Effector memory CD4-positive, alpha-beta T cell (primary cell): Measurements from ENCODE around the gene TMEM131L.

Experiments
- DNase-seq, 3 donors: peaks; one replicate each; pipeline ENCODE4 v3.0.0-alpha.2; 2020
- H3K27ac ChIP-seq: 2 replicates; pipeline ENCODE4 v1.7.0; 2013; ENCODE audit warnings: mild to moderate bottlenecking, low read length, moderate library complexity; ENCODE audit not compliant: insufficient read depth, poor library complexity, severe bottlenecking
- H3K27me3 ChIP-seq: replicated peaks from 2 replicates; pipeline ENCODE4 v1.7.0; 2013; ENCODE audit warnings: mild to moderate bottlenecking, low read length; ENCODE audit not compliant: insufficient read depth, control insufficient read depth, poor library complexity, severe bottlenecking
- H3K36me3 ChIP-seq: 2 replicates; pipeline ENCODE4 v1.7.0; 2013; ENCODE audit warnings: mild to moderate bottlenecking, low read length, moderate library complexity; ENCODE audit not compliant: control insufficient read depth, insufficient read depth
- H3K4me1 ChIP-seq: 2 replicates; pipeline ENCODE4 v1.7.0; 2013; ENCODE audit warnings: low read length, mild to moderate bottlenecking; ENCODE audit not compliant: control insufficient read depth, insufficient read depth, poor library complexity, severe bottlenecking
- H3K4me3 ChIP-seq: 2 replicates; pipeline ENCODE4 v1.7.0; 2013; ENCODE audit warnings: low read length, low read depth, mild to moderate bottlenecking; ENCODE audit not compliant: insufficient read depth, poor library complexity, severe bottlenecking
- H3K9me3 ChIP-seq: 2 replicates; pipeline ENCODE4 v1.7.0; 2013; ENCODE audit warnings: mild to moderate bottlenecking, low read length, moderate library complexity; ENCODE audit not compliant: control insufficient read depth

TMEM131L gene

GRCh38 chr4:153528705-153529485, 62.7 kb downstream of the TMEM131L start:
- H3K4me1 ChIP-seq = peaks cover 67% of the 10 kb centered on the region

DNA sequence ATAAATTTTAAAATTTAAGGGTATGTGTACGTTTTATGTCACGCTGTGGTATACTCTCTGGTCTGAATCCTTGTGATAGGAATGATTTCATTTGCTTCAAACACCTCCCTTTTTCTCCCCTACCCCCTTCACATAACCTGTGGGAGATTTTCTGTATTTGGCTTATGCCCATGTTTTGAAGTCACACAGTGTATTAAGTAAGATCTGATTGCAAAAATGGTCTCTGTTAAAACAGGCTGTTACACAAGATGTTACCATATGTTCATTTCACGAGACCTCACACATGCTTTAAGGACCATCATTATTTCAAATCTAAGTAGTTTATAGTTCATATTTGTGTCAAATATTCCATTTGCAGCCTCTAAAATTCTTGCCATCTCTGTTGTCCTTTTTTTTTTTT, 63.5 kb downstream of the TMEM131L start:
- H3K4me3 ChIP-seq = peak overlapping the region; percentile 16
- H3K27me3 ChIP-seq = no peaks in the 10 kb centered on the region
- peak overlapping the region; percentile 55 for H3K27ac ChIP-seq
- H3K36me3 ChIP-seq = no peaks in the 10 kb centered on the region
- peaks cover 60% of the 10 kb centered on the region for H3K4me1 ChIP-seq
- H3K9me3 ChIP-seq = no peaks in the 10 kb centered on the region
- no peak for DNase-seq

More at GRCh38 chr4:153528705-153529485, 62.7 kb downstream of the TMEM131L start:
- Histone ChIP-seq H3K36me3 (no peaks in the 10 kb centered on the region), H3K27ac (peak overlapping the region; percentile 54), H3K27me3 (no peaks in the 10 kb centered on the region), H3K4me3 (peak overlapping the region; percentile 16), H3K9me3 (no peaks in the 10 kb centered on the region)
- no peak for DNase-seq

DNA sequence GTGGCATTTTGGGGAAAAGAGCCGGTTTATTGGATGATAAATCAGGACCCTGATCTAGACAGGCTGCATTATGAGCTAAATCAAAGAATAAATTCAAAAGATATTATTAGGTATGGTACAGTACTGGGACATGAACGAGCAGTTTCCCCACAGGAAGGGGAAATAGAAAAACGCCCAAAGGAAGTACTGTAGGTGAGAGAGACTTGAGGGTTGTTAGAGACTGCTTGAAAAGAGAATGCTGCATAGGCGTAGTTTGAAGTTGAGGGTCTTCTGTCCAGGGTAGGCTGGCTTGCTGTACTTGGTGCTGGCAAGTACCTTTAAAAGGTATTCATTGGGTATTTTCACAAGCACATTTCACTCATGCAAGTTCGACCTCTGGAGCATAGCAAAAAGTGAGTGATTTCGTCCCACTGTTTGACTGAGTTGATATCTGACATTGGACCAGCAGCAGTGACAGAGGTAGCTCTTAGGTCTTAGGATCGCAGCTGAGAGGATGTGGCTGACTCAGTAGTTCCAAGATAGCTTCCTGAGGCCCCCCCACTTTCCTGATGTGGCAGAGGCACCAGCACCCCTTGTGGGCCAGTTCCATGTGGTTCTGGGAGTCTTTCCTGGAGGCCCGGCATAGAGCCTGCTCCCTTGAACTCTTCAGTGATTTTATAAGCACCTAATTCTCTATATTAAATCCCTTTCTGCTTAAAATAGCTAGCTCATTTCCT, 64.3 kb downstream of the TMEM131L start:
- DNase-seq = no peak
- H3K4me1 ChIP-seq = peaks cover 61% of the 10 kb centered on the region

DNA sequence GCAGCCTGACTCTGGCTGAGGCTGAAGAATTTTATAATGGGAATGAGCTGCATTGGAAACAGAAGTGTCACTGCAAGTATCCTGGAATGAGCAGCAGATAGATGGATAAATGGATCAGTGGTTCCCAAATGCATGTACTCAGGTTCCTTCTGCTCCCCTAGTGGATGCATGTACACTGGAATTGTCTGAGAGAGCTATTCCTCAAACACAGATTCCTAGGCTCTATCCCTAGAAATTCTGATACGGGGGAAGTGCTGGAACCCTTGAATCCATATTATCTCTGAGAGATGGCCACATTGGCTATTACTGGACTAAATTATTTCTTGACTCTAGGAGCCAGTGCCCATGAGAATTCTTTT, 64.8 kb downstream of the TMEM131L start:
- Histone ChIP-seq H3K4me1 (peaks cover 66% of the 10 kb centered on the region), H3K9me3 (no peaks in the 10 kb centered on the region), H3K27me3 (no peaks in the 10 kb centered on the region), H3K27ac (peak overlapping the region; percentile 55), H3K4me3 (peak overlapping the region; percentile 27), H3K36me3 (no peaks in the 10 kb centered on the region)
- DNase-seq = no peak

More for the DNA sequence above, 64.3 kb downstream of the TMEM131L start:
- no peaks in the 10 kb centered on the region for H3K27me3 ChIP-seq
- H3K9me3 ChIP-seq = no peaks in the 10 kb centered on the region
- peak overlapping the region; percentile 27 for H3K4me3 ChIP-seq
- H3K27ac ChIP-seq = peak overlapping the region; percentile 55
- no peaks in the 10 kb centered on the region for H3K36me3 ChIP-seq

GRCh38 chr4:153531976-153532626, 65.9 kb downstream of the TMEM131L start:
- DNase-seq = no peak
- Histone ChIP-seq H3K36me3 (no peaks in the 10 kb centered on the region), H3K4me3 (no peak overlapping the region), H3K4me1 (peaks cover 68% of the 10 kb centered on the region), H3K9me3 (no peaks in the 10 kb centered on the region), H3K27ac (peak overlapping the region; percentile 55), H3K27me3 (no peaks in the 10 kb centered on the region)

- peaks cover 64% of the 10 kb centered on the region for H3K4me1 ChIP-seq
- no peaks in the 10 kb centered on the region for H3K36me3 ChIP-seq
- H3K27me3 ChIP-seq = no peaks in the 10 kb centered on the region
- no peak overlapping the region for H3K4me3 ChIP-seq
- no peaks in the 10 kb centered on the region for H3K9me3 ChIP-seq
- no peak overlapping the region for H3K27ac ChIP-seq
- DNase-seq = no peak
Observed at GRCh38 chr4:153532636-153533035, 66.5 kb downstream of the TMEM131L start.

GRCh38 chr4:153533387-153533786, 67.2 kb downstream of the TMEM131L start:
- Histone ChIP-seq H3K27me3 (no peaks in the 10 kb centered on the region), H3K36me3 (no peaks in the 10 kb centered on the region), H3K9me3 (no peaks in the 10 kb centered on the region), H3K4me3 (no peak overlapping the region), H3K4me1 (peaks cover 64% of the 10 kb centered on the region), H3K27ac (peak overlapping the region; percentile 26)
- DNase-seq = no peak

DNA sequence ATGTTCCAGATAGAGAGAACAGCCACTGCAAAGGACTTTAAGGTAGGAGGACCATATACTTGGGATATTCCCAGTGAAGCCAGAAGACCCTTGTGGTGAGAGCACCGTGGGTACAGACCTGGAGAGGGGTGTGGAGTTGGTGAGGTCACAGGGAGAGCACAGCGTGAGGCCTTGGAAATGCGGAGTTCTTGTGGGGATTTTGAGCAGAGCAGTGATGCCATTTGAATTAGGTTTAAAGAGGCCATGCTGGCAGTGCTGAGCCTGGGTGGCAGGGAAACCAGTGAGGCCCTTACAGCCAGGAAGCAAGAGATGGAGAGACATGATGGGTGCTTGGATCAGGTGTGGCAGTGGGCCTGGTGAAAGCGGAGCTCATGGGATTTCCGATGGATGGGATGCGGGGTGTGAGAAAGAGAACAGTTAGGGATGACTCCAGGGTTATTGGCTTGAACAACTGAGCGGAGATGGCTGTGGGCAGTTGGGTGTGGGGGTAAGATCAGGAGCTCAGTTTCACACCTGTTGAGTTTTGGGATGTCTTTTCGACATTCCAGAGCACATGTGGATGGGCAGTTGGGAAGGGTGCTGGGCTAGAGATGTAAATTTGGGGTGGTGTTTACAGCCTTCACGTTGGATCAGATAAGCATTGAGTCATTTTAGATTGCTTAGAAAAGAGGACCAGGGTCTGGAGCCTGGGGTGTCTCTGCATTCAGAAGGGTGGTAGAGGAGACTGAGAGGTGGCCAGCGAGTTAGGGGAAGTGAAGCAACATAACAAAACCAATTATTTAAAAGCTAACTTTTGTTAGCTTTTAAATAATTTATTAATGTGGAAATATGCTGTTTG, 68.9 kb downstream of the TMEM131L start:
- no peak for DNase-seq
- H3K4me3 ChIP-seq = no peak overlapping the region
- peak overlapping the region; percentile 56 for H3K27ac ChIP-seq
- H3K9me3 ChIP-seq = no peaks in the 10 kb centered on the region
- H3K4me1 ChIP-seq = peaks cover 49% of the 10 kb centered on the region
- no peaks in the 10 kb centered on the region for H3K36me3 ChIP-seq
- H3K27me3 ChIP-seq = no peaks in the 10 kb centered on the region

DNA sequence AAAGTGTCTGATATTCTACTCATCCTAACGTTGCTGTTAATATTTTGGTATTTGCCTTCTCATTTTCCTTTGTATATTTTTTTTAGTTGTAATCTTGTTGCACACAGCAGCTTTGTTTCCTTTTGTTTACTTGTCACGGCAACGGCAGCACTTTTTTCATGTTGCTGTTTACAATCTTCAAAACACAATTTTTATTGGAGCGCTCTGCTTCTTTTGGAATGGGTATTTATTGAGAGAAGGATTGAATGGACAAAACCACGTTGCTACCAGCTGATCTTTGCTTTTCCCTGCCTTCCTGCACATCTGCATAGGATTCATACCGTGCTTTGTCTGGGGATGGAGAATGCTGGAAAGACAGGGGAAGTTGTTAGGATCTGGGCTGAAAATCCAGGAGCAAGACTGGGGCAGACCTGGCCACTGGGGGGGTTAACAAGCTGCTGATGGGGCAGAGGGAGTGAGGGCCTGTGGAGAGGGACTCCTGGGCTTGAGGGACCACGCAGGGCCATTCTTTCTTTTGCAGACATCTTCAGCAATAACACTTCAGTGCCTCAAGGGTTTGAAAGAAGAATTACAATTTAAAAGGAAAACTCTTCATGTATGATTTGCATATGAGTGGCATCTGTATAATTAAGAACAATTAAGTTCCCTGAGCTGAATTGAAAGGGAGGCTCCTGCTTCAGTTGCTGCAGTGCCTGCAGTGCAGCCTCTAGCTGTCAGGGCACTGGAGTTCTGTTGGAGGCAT, 69.8 kb downstream of the TMEM131L start:
- Histone ChIP-seq H3K4me3 (peak overlapping the region; percentile 3), H3K4me1 (peaks cover 39% of the 10 kb centered on the region), H3K9me3 (no peaks in the 10 kb centered on the region), H3K27ac (peak overlapping the region; percentile 56), H3K36me3 (no peaks in the 10 kb centered on the region), H3K27me3 (no peaks in the 10 kb centered on the region)
- no peak for DNase-seq
